Measurements from ENCODE around the gene PLVAP.

GRCh38 chr19:17393914-17394313 is 16.8 kb upstream of the PLVAP start, which contains the start of gene CCDC194:
- no peak for TF ChIP-seq CTCF (IDR thresholded peaks at IDR 0.05)
- no peak for TF ChIP-seq REST (IDR thresholded peaks at IDR 0.05; ENCODE audit: insufficient read depth in 1 of 2, low read depth in 2 of 2, low read length in 1 of 2)
- no peak for TF ChIP-seq SIN3A (IDR thresholded peaks at IDR 0.05; ENCODE audit: borderline replicate concordance, insufficient read depth, low read depth, low read length)
